Neural cell (in vitro differentiated cells): ENCODE data around the gene ZBTB32. TPM values are rescaled to one million over a fixed set of nuclear protein-coding genes. Genes with fewer than 3 reads are reported as not detected.

Source experiments
- H2AFZ ChIP-seq: fragments of 200-600, 300-800 bp; sonication (generic), shearing (Covaris generic); 2 replicates; pipeline ENCODE4 v1.6.0; 2014; ENCODE audit warnings: low read depth, mild to moderate bottlenecking, antibody characterized with exemption, low read length, moderate library complexity
- H3F3A ChIP-seq: fragments of 200-600 bp; shearing (Covaris generic); 2 replicates; pipeline ENCODE4 v1.6.1; 2016; ENCODE audit warnings: mild to moderate bottlenecking, moderate library complexity, mixed read lengths, antibody characterized with exemption, low read length; ENCODE audit not compliant: insufficient read depth, poor library complexity, severe bottlenecking
- H3K27ac ChIP-seq: fragments of 200-600, 300-800 bp; sonication (generic), shearing (Covaris generic); 2 replicates; pipeline ENCODE4 v1.5.1; 2014; ENCODE audit warnings: mild to moderate bottlenecking, low read length, moderate library complexity
- H3K27me3 ChIP-seq: fragments of 300-800, 200-600 bp; sonication (generic), shearing (Covaris generic); 2 replicates; pipeline ENCODE4 v1.6.0; 2014; ENCODE audit warnings: mild to moderate bottlenecking, low read depth, low read length, moderate library complexity; ENCODE audit not compliant: insufficient read depth
- H3K36me3 ChIP-seq: fragments of 300-800, 200-600 bp; sonication (generic), shearing (Covaris generic); 2 replicates; pipeline ENCODE4 v1.5.1; 2014; ENCODE audit warnings: mild to moderate bottlenecking, antibody characterized with exemption, low read length, moderate library complexity; ENCODE audit not compliant: insufficient read depth
- H3K4me2 ChIP-seq: fragments of 300-800, 200-600 bp; sonication (generic), shearing (Covaris generic); 2 replicates; pipeline ENCODE4 v1.6.0; 2014; ENCODE audit warnings: mild to moderate bottlenecking, low read length
- H3K4me3 ChIP-seq: fragments of 300-800, 200-600 bp; sonication (generic), shearing (Covaris generic); 2 replicates; pipeline ENCODE4 v1.5.1; 2014; ENCODE audit warnings: mild to moderate bottlenecking, low read length, moderate library complexity
- H3K79me2 ChIP-seq: fragments of 200-600 bp; shearing (Covaris generic); replicated peaks from 2 replicates; pipeline ENCODE4 v1.6.0; 2014; ENCODE audit warnings: mild to moderate bottlenecking, low read length, moderate library complexity; ENCODE audit not compliant: insufficient read depth
- H3K9ac ChIP-seq: fragments of 300-800, 200-600 bp; sonication (generic), shearing (Covaris generic); 2 replicates; pipeline ENCODE4 v1.6.1; 2016; ENCODE audit warnings: mild to moderate bottlenecking, low read length, mixed read lengths
- H3K9me2 ChIP-seq: fragments of 200-600 bp; shearing (Covaris generic); 2 replicates; pipeline ENCODE4 v1.6.1; 2016; ENCODE audit warnings: mild to moderate bottlenecking, low read length, mixed read lengths; ENCODE audit not compliant: insufficient read depth
- H3K9me3 ChIP-seq: fragments of 200-600, 300-800 bp; sonication (generic), shearing (Covaris generic); 2 replicates; pipeline ENCODE4 v1.6.1; 2016; ENCODE audit warnings: mild to moderate bottlenecking, mixed run types, low read length, moderate library complexity, mixed read lengths
- H4K20me1 ChIP-seq: fragments of 200-600 bp; shearing (Covaris generic); 2 replicates; pipeline ENCODE4 v1.6.1; 2016; ENCODE audit warnings: mild to moderate bottlenecking, mixed run types; ENCODE audit not compliant: insufficient read depth
- CTCF ChIP-seq: fragments of 450-650 bp; IDR thresholded peaks from 2 replicates; pipeline ENCODE4 v1.5.1; 2014; ENCODE audit warnings: antibody characterized with exemption, mild to moderate bottlenecking, moderate library complexity; ENCODE audit not compliant: poor library complexity, severe bottlenecking
- EP300 ChIP-seq: fragments of 450-650 bp; conservative IDR thresholded peaks from 2 replicates; pipeline ENCODE4 v1.6.1; 2014; ENCODE audit warnings: antibody characterized with exemption, mild to moderate bottlenecking, moderate library complexity; ENCODE audit not compliant: poor library complexity, severe bottlenecking
- EZH2 ChIP-seq: fragments of 200-600, 300-800 bp; shearing (Covaris generic), sonication (generic); IDR thresholded peaks from 2 replicates; pipeline ENCODE4 v1.6.1; 2014; ENCODE audit warnings: antibody characterized with exemption, low read length, borderline replicate concordance, mild to moderate bottlenecking; ENCODE audit not compliant: insufficient read depth, poor library complexity, severe bottlenecking
- MXI1 ChIP-seq: fragments of 450-650 bp; conservative IDR thresholded peaks from 2 replicates; pipeline ENCODE4 v1.6.1; 2014; ENCODE audit warnings: antibody characterized with exemption, mild to moderate bottlenecking; ENCODE audit not compliant: poor library complexity, severe bottlenecking
- POLR2AphosphoS5 ChIP-seq: IDR thresholded peaks from 2 replicates; pipeline ENCODE4 v1.6.1; 2012
- RAD21 ChIP-seq: fragments of 450-650 bp; conservative IDR thresholded peaks from 2 replicates; pipeline ENCODE4 v1.6.1; 2014; ENCODE audit warnings: antibody characterized with exemption, mild to moderate bottlenecking, moderate library complexity
- REST ChIP-seq: IDR thresholded peaks from 2 replicates; pipeline ENCODE4 v1.6.1; 2012; ENCODE audit warnings: borderline replicate concordance
- SMC3 ChIP-seq: fragments of 450-650 bp; conservative IDR thresholded peaks from 2 replicates; pipeline ENCODE4 v1.6.1; 2014; ENCODE audit warnings: antibody characterized with exemption, mild to moderate bottlenecking, moderate library complexity; ENCODE audit not compliant: poor library complexity
- TAF1 ChIP-seq: IDR thresholded peaks from 2 replicates; pipeline ENCODE4 v1.6.1; 2012; ENCODE audit warnings: low read depth
- polyA plus RNA-seq: library from polyadenylated mRNA; depleted of rRNA; stranded (reverse); fragments of >200 nt; gene quantifications from 2 replicates; pipeline ENCODE4 v1.2.3, GENCODE V29; 2014

The ZBTB32 gene
- polyA plus RNA-seq, 1 donor from 2014 or later, result not detected

GRCh38 chr19:35754370-35755130, 50.2 kb downstream of the ZBTB32 start:
- Histone ChIP-seq H3K27me3 (no peaks in the 10 kb centered on the region), H2AFZ (no peak overlapping the region), H3K36me3 (peaks cover 8% of the 10 kb centered on the region), H3K79me2 (peaks cover 10% of the 10 kb centered on the region), H3K4me3 (no peak overlapping the region), H3K4me2 (no peak overlapping the region), H3K9me2 (no peaks in the 10 kb centered on the region), H3K9ac (no peak overlapping the region), H3F3A (no peaks in the 10 kb centered on the region), H4K20me1 (no peaks in the 10 kb centered on the region), H3K9me3 (no peaks in the 10 kb centered on the region), H3K27ac (no peak overlapping the region)
- TF ChIP-seq MXI1, result no peak
- no peak for TF ChIP-seq EP300
- TF ChIP-seq CTCF, result no peak
- no peak for TF ChIP-seq REST
- TF ChIP-seq TAF1, result no peak
- TF ChIP-seq RAD21, result no peak
- no peak for TF ChIP-seq SMC3
- TF ChIP-seq POLR2AphosphoS5, result no peak
- no peak for TF ChIP-seq EZH2

- no peak overlapping the region for H3K4me2 ChIP-seq
- H3K9me3 ChIP-seq, result no peaks in the 10 kb centered on the region
- no peak overlapping the region for H2AFZ ChIP-seq
- H3K4me3 ChIP-seq, result no peak overlapping the region
- no peak overlapping the region for H3K27ac ChIP-seq
- H3K27me3 ChIP-seq, result no peaks in the 10 kb centered on the region
- H3F3A ChIP-seq, result no peaks in the 10 kb centered on the region
- H3K79me2 ChIP-seq, result peaks cover 15% of the 10 kb centered on the region
- no peaks in the 10 kb centered on the region for H4K20me1 ChIP-seq
- no peak overlapping the region for H3K9ac ChIP-seq
- TF ChIP-seq MXI1 (no peak), POLR2AphosphoS5 (no peak), REST (no peak), SMC3 (no peak), TAF1 (no peak), RAD21 (no peak), EP300 (no peak), CTCF (no peak), EZH2 (no peak)
- H3K36me3 ChIP-seq, result peaks cover 8% of the 10 kb centered on the region
- no peaks in the 10 kb centered on the region for H3K9me2 ChIP-seq
Measured at GRCh38 chr19:35755131-35755549, 50.8 kb downstream of the ZBTB32 start.
